ENCODE measurements around the gene MOB1B. TPM values are rescaled to one million over a fixed set of nuclear protein-coding genes. Genes with fewer than 3 reads are reported as not detected.
A peak's percentile ranks its signal among the peaks of the same experiment; 100 is the strongest.
"Not testable (repeated sequence)": the region's sequence is repeated elsewhere in the genome, so short reads cannot be mapped to it uniquely, and the experiment has no call there.

Gene MOB1B
- total and polyA plus RNA-seq, 10 of the 15 experiments (the other 5 are each of a cell fraction or from before 2014, with no cell fraction given): 1.9 to 11.4 (median 6.1) TPM

DNA sequence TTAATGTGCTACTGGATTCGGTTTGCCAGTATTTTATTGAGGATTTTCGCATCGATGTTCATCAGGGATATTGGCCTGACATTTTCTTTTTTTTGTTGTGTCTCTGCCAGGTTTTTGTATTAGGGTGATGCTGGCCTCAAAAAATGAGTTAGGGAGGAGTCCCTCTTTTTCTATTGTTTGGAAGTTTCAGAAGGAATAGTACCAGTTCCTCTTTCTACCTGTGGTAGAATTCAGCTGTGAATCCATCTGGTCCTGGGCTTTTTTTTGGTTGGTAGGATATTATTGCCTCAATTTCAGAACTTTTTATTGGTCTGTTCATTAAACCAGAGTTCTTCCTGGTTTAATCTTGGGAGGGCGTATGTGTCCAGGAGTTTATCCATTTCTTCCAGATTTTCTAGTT lies 99.2 kb downstream of the MOB1B start:
- ATAC-seq; H4K20me1 ChIP-seq (ENCODE audit: control insufficient read depth, insufficient read depth); DNase-seq (ENCODE audit: low read depth, low spot score); H3K4me2 ChIP-seq (ENCODE audit: control insufficient read depth, insufficient read depth); BruUV-seq (replicated peaks); H2AFZ ChIP-seq (ENCODE audit: control insufficient read depth, low read depth, low read length); H3K27me3 ChIP-seq (replicated peaks in 1 of 2; ENCODE audit: control insufficient read depth in 2 of 2, insufficient read depth in 2 of 2, low read length in 1 of 2); H3K9ac ChIP-seq (ENCODE audit: control insufficient read depth, insufficient read depth, low read length); H3K4me3 ChIP-seq; H3K36me3 ChIP-seq (ENCODE audit: control insufficient read depth in 2 of 2, insufficient read depth in 2 of 2, low read length in 1 of 2); H3K27ac ChIP-seq (ENCODE audit: control insufficient read depth, insufficient read depth); in situ Hi-C loops (cut with MboI); FAIRE-seq; intact Hi-C loops (cut with micrococcal nuclease; ENCODE audit: unreplicated experiment); POLR2A ChIA-PET; H3K9me3 ChIP-seq (replicated peaks; ENCODE audit: control insufficient read depth, insufficient read depth, low read length): not testable (repeated sequence)
- TF ChIP-seq, protein P1, sequence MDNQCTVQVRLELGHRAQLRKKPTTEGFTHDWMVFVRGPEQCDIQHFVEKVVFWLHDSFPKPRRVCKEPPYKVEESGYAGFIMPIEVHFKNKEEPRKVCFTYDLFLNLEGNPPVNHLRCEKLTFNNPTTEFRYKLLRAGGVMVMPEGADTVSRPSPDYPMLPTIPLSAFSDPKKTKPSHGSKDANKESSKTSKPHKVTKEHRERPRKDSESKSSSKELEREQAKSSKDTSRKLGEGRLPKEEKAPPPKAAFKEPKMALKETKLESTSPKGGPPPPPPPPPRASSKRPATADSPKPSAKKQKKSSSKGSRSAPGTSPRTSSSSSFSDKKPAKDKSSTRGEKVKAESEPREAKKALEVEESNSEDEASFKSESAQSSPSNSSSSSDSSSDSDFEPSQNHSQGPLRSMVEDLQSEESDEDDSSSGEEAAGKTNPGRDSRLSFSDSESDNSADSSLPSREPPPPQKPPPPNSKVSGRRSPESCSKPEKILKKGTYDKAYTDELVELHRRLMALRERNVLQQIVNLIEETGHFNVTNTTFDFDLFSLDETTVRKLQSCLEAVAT (IDR thresholded peaks at IDR 0.05): 0 out of 2 replicates have a peak, but pooled peaks have one; percentile 33
- TF ChIP-seq IKZF2 (IDR thresholded peaks at IDR 0.05) (0 out of 4 replicates have a peak, but pooled peaks of 1 of the 2 experiments have one; percentile 18), IKZF1 (conservative IDR thresholded peaks at IDR 0.05) (0 out of 2 replicates have a peak, but pooled peaks have one; percentile 20)
- peaks cover 61% of the 10 kb centered on the region for H3K79me2 ChIP-seq (ENCODE audit: control insufficient read depth, insufficient read depth, low read length)
- H3K4me1 ChIP-seq (ENCODE audit: control insufficient read depth, insufficient read depth, low read length): peaks cover 12% of the 10 kb centered on the region
- 99% methylated on average over 4 of the region's 4 CpGs for WGBS (ENCODE audit: insufficient coverage, insufficient replicate concordance, low lambda C conversion rate, missing lambda C conversion rate)
- CTCF ChIA-PET: interaction anchor here (1.0 to 1.5 kb wide), 4 partner anchors 9 to 400 kb away, joined by 3 read pairs; no protein-coding TSS in a partner anchor
- RAD21 ChIA-PET (ENCODE audit: unreplicated experiment): interaction anchor here (0.9 to 1.6 kb wide), 2 partner anchors 100 to 349 kb away, joined by 4 to 5 read pairs; partner anchors contain the start of gene MOB1B
- SMC1A ChIA-PET (ENCODE audit: uncharacterized antibody, unreplicated experiment): interaction anchor here (0.6 kb wide), 1 partner anchor 273 kb away, joined by 3 read pairs; no protein-coding TSS in a partner anchor
